Tibial nerve (tissue), 4 donors: ENCODE measurements around the gene PRKCE. TPM values are rescaled to one million over a fixed set of nuclear protein-coding genes. Genes with fewer than 3 reads are reported as not detected.

Source experiments
- DNase-seq, 2 donors: peaks; one replicate each; pipeline ENCODE4 v3.0.0-alpha.2; 2019; ENCODE audit warnings: low spot score in 2 of 2
- H3K27ac ChIP-seq, 4 donors: fragments of 200-600 bp; sonication (generic) in 3 of 4; one replicate each; pipeline ENCODE4 v1.5.1; 2017 to 2019; ENCODE audit warnings: mild to moderate bottlenecking in 1 of 4
- H3K27me3 ChIP-seq, 2 donors: fragments of 200-600 bp; sonication (generic) in 1 of 2; one replicate each; pipeline versions ENCODE4 v1.5.1 to v1.6.0; 2017 to 2019
- H3K36me3 ChIP-seq, 3 donors: fragments of 200-600 bp; sonication (generic); one replicate each; pipeline ENCODE4 v1.5.1; 2018 to 2019
- H3K4me1 ChIP-seq, 4 donors: fragments of 200-600 bp; sonication (generic) in 3 of 4; one replicate each; pipeline ENCODE4 v1.5.1; 2017 to 2019
- H3K4me3 ChIP-seq, 4 donors: fragments of 200-600 bp; sonication (generic) in 3 of 4; one replicate each; pipeline ENCODE4 v1.5.1; 2017 to 2019; ENCODE audit warnings: mild to moderate bottlenecking in 1 of 4, moderate library complexity in 1 of 4
- H3K9me3 ChIP-seq, 4 donors: fragments of 200-600 bp; sonication (generic) in 3 of 4; one replicate each; pipeline ENCODE4 v1.5.1; 2017 to 2019
- CTCF ChIP-seq, 5 experiments: fragments of 200-600 bp in 3 of 5; fragments of 450-650 bp in 2 of 5; sonication (generic) in 3 of 5; IDR thresholded peaks; one replicate each; pipeline ENCODE4 v1.5.1; 2016 to 2019; ENCODE audit warnings: antibody characterized with exemption in 5 of 5, mild to moderate bottlenecking in 3 of 5, moderate library complexity in 2 of 5
- EP300 ChIP-seq, 2 donors: sonication (generic); formaldehyde crosslinking; IDR thresholded peaks; one replicate each; pipeline ENCODE4 v1.6.1; 2017; ENCODE audit warnings: antibody characterized with exemption in 2 of 2, mild to moderate bottlenecking in 1 of 2
- POLR2A ChIP-seq, 2 donors: fragments of 450-650 bp; IDR thresholded peaks; one replicate each; pipeline ENCODE4 v1.6.1; 2017; ENCODE audit warnings: antibody characterized with exemption in 2 of 2, mild to moderate bottlenecking in 2 of 2, moderate library complexity in 2 of 2
- WGBS, 2 donors: methylation state at CpG; one replicate each; pipeline ENCODE4 v1.1.5; 2018; 5-methylcytosine and 5-hydroxymethylcytosine counted together
- total RNA-seq, 4 donors: library from RNA; depleted of rRNA; stranded (reverse); fragments of >200 nt; gene quantifications; one replicate each; pipeline ENCODE4 v1.1.0, GENCODE V29; 2016

PRKCE gene
- total RNA-seq, 4 donors from 2014 or later: 14.4 to 22.4 (median 17.9) TPM

- Histone ChIP-seq H3K4me1 (peaks cover 0 to 32% (median 4%) of the 10 kb centered on the region in 4 donors), H3K27ac (peak overlapping the region in 2 of 4 donors; percentile 18 to 36), H3K36me3 (no peaks in the 10 kb centered on the region), H3K27me3 (no peaks in the 10 kb centered on the region), H3K9me3 (no peaks in the 10 kb centered on the region), H3K4me3 (no peak overlapping the region)
- no peak for TF ChIP-seq EP300 (IDR thresholded peaks at IDR 0.05)
- no peak for TF ChIP-seq POLR2A (IDR thresholded peaks at IDR 0.05)
- TF ChIP-seq CTCF (IDR thresholded peaks at IDR 0.05): no peak
- 71 to 74% methylated on average over 3 of the region's 3 CpGs for WGBS, 2 donors
- no peak for DNase-seq
These were observed 36.5 kb upstream of the PRKCE start for GRCh38 chr2:45614871-45615415.

GRCh38 chr2:45616658-45617411 is 34.6 kb upstream of the PRKCE start:
- no peak for DNase-seq
- Histone ChIP-seq H3K9me3 (no peaks in the 10 kb centered on the region), H3K4me3 (no peak overlapping the region), H3K36me3 (no peaks in the 10 kb centered on the region), H3K27ac (no peak overlapping the region), H3K4me1 (peaks cover 0 to 21% (median 2%) of the 10 kb centered on the region in 4 donors), H3K27me3 (no peaks in the 10 kb centered on the region)
- WGBS, 2 donors: 54 to 58% methylated on average over 4 of the region's 4 CpGs
- TF ChIP-seq EP300 (IDR thresholded peaks at IDR 0.05): no peak
- TF ChIP-seq POLR2A (IDR thresholded peaks at IDR 0.05): no peak
- no peak for TF ChIP-seq CTCF (IDR thresholded peaks at IDR 0.05)

- no peaks in the 10 kb centered on the region for H3K36me3 ChIP-seq
- peaks cover 0 to 14% (median 2%) of the 10 kb centered on the region in 4 donors for H3K4me1 ChIP-seq
- H3K4me3 ChIP-seq: no peak overlapping the region
- TF ChIP-seq POLR2A (IDR thresholded peaks at IDR 0.05) (no peak), EP300 (IDR thresholded peaks at IDR 0.05) (no peak), CTCF (IDR thresholded peaks at IDR 0.05) (no peak)
- no peaks in the 10 kb centered on the region for H3K9me3 ChIP-seq
- H3K27ac ChIP-seq: no peak overlapping the region
- no peak for DNase-seq
- WGBS, 2 donors: 62 to 64% methylated on average over 2 of the region's 2 CpGs
- H3K27me3 ChIP-seq: no peaks in the 10 kb centered on the region
These were observed 34.0 kb upstream of the PRKCE start for GRCh38 chr2:45617496-45617895.

- no peak overlapping the region for H3K27ac ChIP-seq
- WGBS, 2 donors: 82 to 93% methylated on average over 6 of the region's 6 CpGs
- H3K9me3 ChIP-seq: no peaks in the 10 kb centered on the region
- no peaks in the 10 kb centered on the region for H3K4me1 ChIP-seq
- H3K27me3 ChIP-seq: no peaks in the 10 kb centered on the region
- no peak overlapping the region for H3K4me3 ChIP-seq
- DNase-seq: no peak
- H3K36me3 ChIP-seq: no peaks in the 10 kb centered on the region
- TF ChIP-seq EP300 (IDR thresholded peaks at IDR 0.05) (no peak), POLR2A (IDR thresholded peaks at IDR 0.05) (no peak), CTCF (IDR thresholded peaks at IDR 0.05) (no peak)
These were observed 29.0 kb upstream of the PRKCE start for GRCh38 chr2:45622336-45623075.

GRCh38 chr2:45623098-45623497 is 28.4 kb upstream of the PRKCE start:
- no peak for DNase-seq
- no peak for TF ChIP-seq CTCF (IDR thresholded peaks at IDR 0.05)
- TF ChIP-seq POLR2A (IDR thresholded peaks at IDR 0.05): no peak
- TF ChIP-seq EP300 (IDR thresholded peaks at IDR 0.05): no peak
- H3K27me3 ChIP-seq: no peaks in the 10 kb centered on the region
- no peaks in the 10 kb centered on the region for H3K9me3 ChIP-seq
- H3K4me1 ChIP-seq: no peaks in the 10 kb centered on the region
- H3K4me3 ChIP-seq: no peak overlapping the region
- no peaks in the 10 kb centered on the region for H3K36me3 ChIP-seq
- no peak overlapping the region for H3K27ac ChIP-seq
- WGBS, 2 donors: 75 to 82% methylated on average over 3 of the region's 3 CpGs
